Astrocyte of the hippocampus (primary cell): Measurements from ENCODE around the gene TSSC4.
"Not testable (repeated sequence)": the region's sequence is repeated elsewhere in the genome, so short reads cannot be mapped to it uniquely, and the experiment has no call there.

Experiments used
- DNase-seq: peaks from one replicate; pipeline ENCODE4 v3.0.0; 2011; ENCODE audit warnings: low read depth, low spot score

The TSSC4 gene

GRCh38 chr11:2400069-2400761, at the start of gene TSSC4:
TSS of gene TSSC4 (plus strand) at chr11:2400750. CDS start at chr11:2402634, 1,884 bp downstream.
- peak; percentile 100 for DNase-seq

DNA sequence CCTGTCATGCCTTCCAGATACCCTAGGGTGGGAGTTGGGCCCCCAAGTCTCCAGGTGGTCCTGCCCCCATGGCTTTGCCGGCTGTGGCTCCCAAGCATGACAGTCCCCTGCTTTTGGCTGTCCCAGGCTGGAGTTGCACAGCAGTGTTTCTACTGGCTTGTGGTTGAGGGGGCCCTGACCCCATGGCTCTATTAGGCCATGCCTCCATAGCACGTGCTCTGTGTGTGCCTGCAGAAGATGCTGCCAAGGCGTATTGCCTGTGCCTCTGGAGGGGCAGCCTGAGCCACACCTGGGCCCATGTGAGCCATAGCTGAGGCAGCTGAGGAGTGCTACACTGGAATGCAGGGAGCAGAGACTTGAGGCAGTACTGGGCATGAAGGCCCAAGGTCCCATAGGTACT, 48.8 kb upstream of the TSSC4 start:
- no peak for DNase-seq

GRCh38 chr11:2352420-2352819, 48.1 kb upstream of the TSSC4 start:
- DNase-seq = no peak

DNA sequence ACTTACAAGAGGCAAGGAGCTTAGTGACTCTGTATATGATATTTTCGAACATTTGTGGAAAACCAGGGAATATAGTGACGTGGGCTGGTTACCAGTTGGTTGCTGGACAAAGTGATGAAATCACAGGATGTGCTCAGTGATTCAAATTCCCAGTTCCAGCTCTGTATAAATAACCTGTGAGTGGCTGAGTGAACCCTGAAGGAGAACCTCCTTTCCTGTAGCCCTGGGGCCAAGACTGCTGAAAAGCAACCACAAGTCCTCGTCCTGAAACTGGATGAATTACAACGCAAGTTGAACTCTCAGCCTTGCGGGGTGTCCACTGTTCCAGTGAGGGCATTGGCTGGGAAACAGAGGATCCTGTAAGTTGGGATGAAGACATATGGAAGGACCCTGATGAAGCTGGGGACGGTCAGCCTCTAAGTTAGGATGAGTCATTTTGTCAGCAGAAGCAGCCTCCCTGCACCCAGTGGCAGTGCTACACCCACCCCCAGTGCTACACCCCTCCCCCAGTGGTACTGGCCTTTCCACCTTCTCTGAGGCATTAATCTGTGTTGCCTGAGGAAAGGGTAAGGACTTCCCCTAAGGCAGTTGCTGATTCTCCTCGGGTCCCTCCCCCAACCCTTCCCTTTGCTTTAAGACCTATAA, 45.4 kb upstream of the TSSC4 start:
- DNase-seq = no peak

DNA sequence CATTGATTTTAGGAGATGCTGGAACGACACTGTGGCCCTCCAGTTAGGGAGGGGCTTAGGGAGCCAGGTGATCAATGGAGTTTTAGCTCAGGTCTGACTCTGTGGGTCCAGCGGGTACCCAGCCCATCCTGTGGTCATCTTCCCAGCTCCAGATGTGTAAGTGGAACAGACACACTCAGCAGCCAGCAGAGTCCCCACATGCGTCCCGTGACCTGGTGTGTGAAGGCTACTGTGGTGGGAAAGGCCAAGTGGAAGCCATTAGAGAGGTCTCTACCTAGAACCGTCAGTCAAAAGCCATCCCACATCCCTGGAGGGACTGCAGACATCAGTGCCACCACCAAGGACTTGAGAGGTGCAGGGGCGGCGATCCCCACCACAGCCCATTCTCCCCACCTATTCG, 43.3 kb upstream of the TSSC4 start:
- DNase-seq = no peak

DNA sequence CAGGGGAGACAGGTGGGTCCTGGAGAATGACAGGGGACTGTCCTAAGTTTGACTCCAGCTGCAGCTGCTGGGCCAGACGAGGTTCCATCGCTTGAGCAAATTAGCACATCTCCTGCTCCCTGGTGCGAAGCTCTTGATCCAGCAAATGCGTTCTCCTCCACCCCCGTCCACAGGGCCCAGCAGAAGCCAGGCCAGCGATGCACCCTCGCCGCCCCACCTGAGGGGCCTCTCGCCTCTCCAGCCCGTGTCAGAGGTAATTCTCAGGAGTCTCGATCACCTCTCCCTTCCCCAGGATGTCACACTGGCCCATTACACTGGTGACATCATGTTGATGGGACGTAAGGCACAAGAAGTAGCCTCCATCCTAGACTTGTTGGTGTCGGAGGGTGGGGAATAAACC, 42.9 kb upstream of the TSSC4 start:
- not testable (repeated sequence) for DNase-seq

- no peak for DNase-seq
Measured at GRCh38 chr11:2358754-2359442, 41.7 kb upstream of the TSSC4 start.

GRCh38 chr11:2359557-2359956, 41.0 kb upstream of the TSSC4 start:
- DNase-seq = no peak

DNA sequence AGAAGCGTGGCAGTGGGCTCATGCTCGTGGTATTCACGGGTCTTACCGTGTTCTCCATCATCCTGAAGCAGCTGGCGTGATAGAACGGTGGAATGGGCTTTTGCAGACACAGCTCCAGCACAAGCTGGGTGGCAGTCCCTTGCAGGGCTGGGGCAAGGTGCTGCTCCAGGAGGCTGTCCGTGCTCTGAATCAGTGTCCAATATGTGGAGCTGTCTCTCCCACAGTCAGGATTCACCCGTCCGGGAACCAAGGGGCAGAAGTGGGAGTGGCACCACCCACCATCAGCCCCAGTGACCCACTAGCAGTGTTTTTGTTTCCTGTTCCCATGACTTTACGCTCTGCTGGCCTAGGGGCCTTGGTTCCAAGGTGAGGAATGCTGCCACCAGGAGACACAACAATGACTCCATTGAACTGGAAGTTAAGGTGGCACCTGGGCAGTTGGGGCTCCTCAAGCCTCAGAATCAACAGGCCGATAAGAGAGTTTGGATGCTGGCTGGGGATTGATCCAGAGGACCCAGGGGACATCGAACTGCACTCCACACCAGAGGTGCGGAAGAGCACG, 40.4 kb upstream of the TSSC4 start:
- no peak for DNase-seq

- DNase-seq = no peak
Measured at GRCh38 chr11:2361565-2361964, 39.0 kb upstream of the TSSC4 start.

GRCh38 chr11:2362414-2362813, 38.1 kb upstream of the TSSC4 start:
- no peak for DNase-seq

DNA sequence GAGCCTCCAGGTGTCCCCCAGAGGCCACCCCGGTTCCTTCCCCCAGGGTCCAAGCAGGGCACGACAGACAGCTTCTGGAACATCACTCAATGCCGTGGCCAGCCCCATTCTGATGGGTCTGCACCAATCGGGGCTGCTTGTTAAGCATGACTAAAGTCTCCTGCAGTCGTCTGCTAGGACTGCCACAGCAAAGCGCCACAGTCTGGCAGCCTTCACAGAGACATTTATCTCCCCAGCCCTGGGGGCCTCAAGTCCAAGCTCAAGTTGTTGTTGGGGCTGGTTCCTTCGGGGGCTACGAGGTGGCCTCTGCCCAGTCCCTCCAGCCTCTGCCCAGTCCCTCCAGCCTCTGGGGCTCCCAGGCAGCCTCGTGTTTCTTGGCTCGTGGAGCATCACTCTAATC, 37.4 kb upstream of the TSSC4 start:
- no peak for DNase-seq

DNA sequence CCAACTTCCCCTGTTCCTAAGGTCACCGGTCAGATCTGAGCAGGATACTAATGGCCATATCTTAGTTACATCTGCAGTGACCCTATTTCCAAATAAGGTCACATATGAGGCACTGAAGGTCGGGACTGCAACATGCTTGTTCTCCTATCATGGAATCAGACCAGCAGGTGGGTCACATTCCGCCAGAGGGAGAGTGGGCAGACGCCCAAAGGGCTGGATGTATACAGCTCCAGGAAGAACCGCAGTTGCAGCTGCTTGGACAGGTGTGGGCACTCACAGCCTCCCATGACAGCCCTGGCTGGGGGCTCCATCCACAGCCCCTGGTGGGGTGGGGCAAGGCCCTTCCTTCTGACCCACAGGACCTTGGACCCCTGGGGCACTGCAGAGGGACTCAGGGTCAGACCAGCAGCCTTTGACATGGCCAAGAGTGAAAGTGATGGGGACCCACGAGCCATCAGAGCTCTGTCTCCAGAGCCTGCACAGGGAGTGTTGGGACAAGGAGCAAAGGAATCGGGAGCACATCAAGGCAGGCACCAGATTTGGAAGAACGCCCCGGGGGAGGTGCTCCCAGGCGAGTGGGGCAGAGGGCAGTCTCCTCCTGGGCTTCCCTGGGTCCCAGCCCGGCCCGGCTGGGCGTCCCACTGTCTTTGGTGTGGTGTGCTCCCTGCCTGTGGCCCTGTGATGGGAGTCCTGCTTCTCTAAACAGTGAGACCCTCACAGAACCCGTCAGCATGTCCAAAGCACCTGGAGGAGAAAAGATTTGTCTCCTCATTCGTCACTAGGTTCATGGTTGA, 36.8 kb upstream of the TSSC4 start:
- no peak for DNase-seq

GRCh38 chr11:2364386-2364785, 36.2 kb upstream of the TSSC4 start:
- DNase-seq = not testable (repeated sequence)

DNA sequence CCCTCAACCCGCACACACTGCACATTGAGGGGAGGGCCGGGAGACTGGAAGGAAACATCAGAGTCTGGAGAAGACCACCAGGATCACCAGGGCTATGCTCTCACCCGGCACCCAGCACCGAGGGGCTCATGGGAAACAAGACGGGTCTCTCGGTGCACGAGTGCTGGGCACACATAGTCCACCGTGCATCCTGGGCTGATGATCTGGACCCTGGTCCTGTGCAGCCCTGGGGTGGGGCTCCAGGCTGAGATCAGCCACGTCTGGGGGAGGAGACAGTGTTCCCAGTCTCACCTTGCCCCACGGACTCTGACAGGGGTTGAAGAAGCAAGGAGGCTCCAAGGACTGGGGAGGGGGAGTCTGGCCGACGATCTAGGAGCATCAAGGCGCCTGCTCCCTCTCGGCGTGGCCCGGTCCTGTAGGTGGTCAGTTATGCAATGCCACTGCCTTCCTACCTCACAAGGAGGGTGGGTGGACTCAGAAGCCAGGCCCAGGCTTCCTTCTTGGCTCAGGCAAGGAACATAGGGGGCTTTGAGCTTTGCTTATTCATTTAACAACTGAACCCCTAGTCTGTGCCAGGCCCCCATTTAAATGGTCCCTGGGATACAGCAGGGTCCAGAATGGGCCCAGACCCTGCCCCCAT, 34.9 kb upstream of the TSSC4 start:
- no peak for DNase-seq

- peak; percentile 68 for DNase-seq
Measured at GRCh38 chr11:2366276-2366675, 34.3 kb upstream of the TSSC4 start.

- DNase-seq = no peak
Measured at GRCh38 chr11:2366733-2367132, 33.8 kb upstream of the TSSC4 start.

DNA sequence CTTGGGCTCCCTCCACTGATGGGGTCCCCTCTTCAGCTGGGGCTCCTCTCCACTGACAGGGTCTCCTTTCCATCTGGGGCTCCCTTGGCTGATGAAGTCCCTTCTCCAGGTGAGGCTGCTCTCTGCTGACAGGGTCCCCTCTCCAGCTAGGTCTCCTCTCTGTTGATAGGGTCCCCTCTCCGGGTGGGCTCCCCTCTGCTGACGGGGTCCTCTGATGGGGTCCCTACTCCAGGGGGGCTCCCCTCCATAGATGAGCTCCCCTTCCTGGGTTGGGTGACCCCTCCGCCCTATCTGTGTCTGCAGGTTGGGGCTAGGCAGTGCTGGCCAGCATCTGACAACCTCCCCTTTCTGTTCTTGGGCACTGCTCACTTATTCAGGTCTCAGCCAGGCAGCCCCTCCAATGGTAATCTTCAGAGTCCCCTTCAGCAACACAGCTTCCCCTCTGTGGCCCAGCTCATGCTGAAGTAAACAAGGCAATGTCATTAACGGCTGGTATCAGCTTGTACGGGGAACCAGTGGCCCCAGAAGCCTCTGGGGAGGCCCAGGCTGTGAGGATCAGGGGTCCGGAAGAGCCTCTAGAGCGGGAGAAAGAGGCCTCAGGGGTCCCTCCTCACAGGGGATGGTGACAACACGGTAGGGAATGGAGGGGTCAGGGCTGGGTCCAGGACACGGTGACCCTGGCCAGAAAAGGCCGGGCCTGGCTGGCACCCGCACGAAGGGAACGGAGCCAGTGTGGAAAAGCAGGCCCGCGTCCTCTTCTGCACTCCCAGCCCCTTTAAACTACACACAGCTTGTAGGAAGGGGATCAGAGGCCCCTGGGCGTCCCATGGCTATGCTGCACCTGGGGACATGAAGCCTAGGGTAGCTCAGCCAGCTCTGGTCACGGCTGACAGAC, 33.0 kb upstream of the TSSC4 start:
- no peak for DNase-seq

DNA sequence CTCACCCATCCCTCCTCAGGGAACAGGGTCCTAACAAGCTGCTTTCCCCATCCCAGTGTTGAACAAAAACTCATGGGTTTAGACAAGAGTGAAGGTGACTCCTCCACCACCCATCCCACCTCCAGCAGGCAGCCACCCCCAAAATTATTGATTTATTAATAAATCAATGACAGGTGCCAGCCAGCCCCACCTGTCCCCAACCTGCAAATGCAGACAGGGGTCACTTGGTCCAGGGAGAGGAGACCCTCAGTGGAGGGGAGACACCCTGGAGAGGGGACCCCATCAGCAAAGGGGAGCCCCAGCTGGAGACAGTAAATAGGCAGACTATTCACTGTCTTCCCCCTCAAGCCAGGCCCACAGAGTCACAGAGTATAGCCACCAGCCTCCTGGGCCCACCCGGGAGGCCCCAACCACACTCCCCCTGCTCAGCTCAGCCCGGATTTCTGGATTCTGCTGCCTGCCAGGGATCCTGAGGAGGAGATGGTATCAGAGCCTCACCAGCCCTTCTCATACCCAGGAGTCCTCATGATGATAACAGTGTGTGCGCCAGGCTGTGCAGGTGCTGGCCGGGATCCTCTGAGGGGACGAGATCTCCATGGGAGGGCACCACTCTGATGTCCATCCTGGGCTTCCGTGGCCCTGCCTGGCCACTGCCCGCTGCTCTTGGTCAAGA, 32.2 kb upstream of the TSSC4 start:
- no peak for DNase-seq

DNA sequence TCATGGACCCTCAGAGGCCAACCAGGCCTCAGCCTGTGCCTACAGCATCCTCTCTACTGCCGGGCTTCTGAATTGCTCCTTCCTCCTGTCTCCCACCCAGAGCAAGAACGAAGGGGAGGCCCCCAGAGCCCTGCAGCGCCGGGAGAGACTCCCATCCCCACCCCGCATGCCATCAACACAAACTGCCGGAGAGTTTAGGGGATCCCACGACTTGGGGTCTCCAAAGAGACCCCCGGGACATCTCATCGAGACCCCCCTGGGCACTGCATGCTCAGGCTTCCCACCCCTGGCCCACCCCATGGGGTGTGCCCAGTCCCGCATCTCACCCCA, 31.7 kb upstream of the TSSC4 start:
- DNase-seq = no peak
